Activated CD8-positive, alpha-beta T cell treated with anti-CD3 and anti-CD28 coated beads for 36 hours (primary cell): Measurements from ENCODE around the gene COPS9. TPM values are rescaled to one million over a fixed set of nuclear protein-coding genes. Genes with fewer than 3 reads are reported as not detected.

Experiments
- ATAC-seq: fragments of 200-7000 bp; cut with Tn5 transposase; one replicate; pipeline ENCODE4 v1.10.0; 2021; ENCODE audit warnings: mild to moderate bottlenecking, moderate library complexity
- CTCF ChIA-PET: fragments of 350-600 bp; sonication (Branson Sonifier 250); formaldehyde crosslinking; loops from one replicate; lab custom pipeline; 2021; ENCODE audit warnings: antibody characterized with exemption; lab: Charles Lee
- POLR2A ChIA-PET: fragments of 350-600 bp; sonication (Branson Sonifier 250); formaldehyde crosslinking; loops from one replicate; lab custom pipeline; 2021; ENCODE audit warnings: antibody characterized with exemption; lab: Charles Lee
- DNase-seq: peaks from one replicate; pipeline ENCODE4 v3.0.0-alpha.2; 2020
- H3K27ac Mint-ChIP-seq: one replicate; pipeline ENCODE4 v1.8.0; 2021; ENCODE audit warnings: mild to moderate bottlenecking, mixed read lengths
- H3K27me3 Mint-ChIP-seq: one replicate; pipeline ENCODE4 v1.8.0; 2021; ENCODE audit warnings: mixed read lengths
- H3K36me3 Mint-ChIP-seq: one replicate; pipeline ENCODE4 v1.8.0; 2021; ENCODE audit warnings: low read depth, mixed read lengths
- H3K4me1 Mint-ChIP-seq: one replicate; pipeline ENCODE4 v1.8.0; 2021; ENCODE audit warnings: low read depth, mixed read lengths
- H3K4me3 Mint-ChIP-seq: one replicate; pipeline ENCODE4 v1.8.0; 2021; ENCODE audit warnings: mild to moderate bottlenecking, moderate library complexity, mixed read lengths
- H3K9me3 Mint-ChIP-seq: one replicate; pipeline ENCODE4 v1.8.0; 2021; ENCODE audit warnings: mixed read lengths
- intact Hi-C: fragments of 100-400 bp; cut with micrococcal nuclease; formaldehyde crosslinking; loops from one replicate; pipeline ENCODE4 v1.10.0; 2022
- total RNA-seq, 2 experiments: library from RNA; stranded (reverse); gene quantifications; one replicate each; pipeline ENCODE4 v1.2.3, GENCODE V29; 2021
- TF ChIP-seq, protein P1 (sequence below): fragments of 200-600 bp; IDR thresholded peaks from one replicate; pipeline ENCODE4 v1.8.0; 2022; ENCODE audit warnings: antibody characterized with exemption, mild to moderate bottlenecking

Gene COPS9
- total RNA-seq, 2 experiments from 2014 or later = 107 to 120 TPM

DNA sequence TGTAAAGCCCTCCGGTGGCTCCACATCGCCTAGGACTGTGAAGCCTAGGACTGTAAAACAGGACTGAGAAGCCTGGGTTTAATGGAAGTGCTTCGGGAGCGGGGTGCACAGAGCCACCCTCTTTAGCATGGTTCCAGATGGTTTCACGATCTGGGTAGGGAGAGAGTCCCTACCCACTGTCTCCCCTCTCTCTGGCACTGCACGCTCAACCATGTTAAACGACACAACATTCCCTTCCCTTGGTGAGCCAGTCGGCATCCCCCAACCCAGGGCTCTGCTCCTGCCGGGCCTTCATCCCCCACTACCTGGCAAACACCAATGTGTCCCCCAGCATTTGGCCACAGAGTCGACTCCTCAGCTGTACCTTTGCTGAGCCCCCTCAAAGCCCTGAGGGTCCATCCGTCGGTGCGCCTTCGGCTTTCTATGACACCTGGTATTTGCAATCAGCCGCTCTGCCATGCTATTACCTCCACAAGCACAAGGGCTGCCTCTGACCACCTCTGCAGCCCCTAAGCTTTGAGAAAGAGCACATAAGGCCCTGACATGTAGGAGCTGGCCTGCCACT, 1.1 kb downstream of the COPS9 start:
- Mint-ChIP-seq H3K9me3 (no peaks in the 10 kb centered on the region), H3K36me3 (peaks cover 24% of the 10 kb centered on the region), H3K4me1 (peaks cover 27% of the 10 kb centered on the region), H3K4me3 (peak overlapping the region; percentile 93), H3K27ac (peak overlapping the region; percentile 84), H3K27me3 (no peaks in the 10 kb centered on the region)
- DNase-seq = no peak
- no peak for ATAC-seq
- intact Hi-C loops = no loop called here
- CTCF ChIA-PET = interaction anchor here (0.9 to 1.1 kb wide), 4 partner anchors 9 to 114 kb away, joined by 3 to 4 read pairs (median 3); no protein-coding TSS in a partner anchor
- POLR2A ChIA-PET = interaction anchor here (0.6 kb wide), 1 partner anchor 20 kb away, joined by 3 read pairs; no protein-coding TSS in a partner anchor
- TF ChIP-seq, protein P1, sequence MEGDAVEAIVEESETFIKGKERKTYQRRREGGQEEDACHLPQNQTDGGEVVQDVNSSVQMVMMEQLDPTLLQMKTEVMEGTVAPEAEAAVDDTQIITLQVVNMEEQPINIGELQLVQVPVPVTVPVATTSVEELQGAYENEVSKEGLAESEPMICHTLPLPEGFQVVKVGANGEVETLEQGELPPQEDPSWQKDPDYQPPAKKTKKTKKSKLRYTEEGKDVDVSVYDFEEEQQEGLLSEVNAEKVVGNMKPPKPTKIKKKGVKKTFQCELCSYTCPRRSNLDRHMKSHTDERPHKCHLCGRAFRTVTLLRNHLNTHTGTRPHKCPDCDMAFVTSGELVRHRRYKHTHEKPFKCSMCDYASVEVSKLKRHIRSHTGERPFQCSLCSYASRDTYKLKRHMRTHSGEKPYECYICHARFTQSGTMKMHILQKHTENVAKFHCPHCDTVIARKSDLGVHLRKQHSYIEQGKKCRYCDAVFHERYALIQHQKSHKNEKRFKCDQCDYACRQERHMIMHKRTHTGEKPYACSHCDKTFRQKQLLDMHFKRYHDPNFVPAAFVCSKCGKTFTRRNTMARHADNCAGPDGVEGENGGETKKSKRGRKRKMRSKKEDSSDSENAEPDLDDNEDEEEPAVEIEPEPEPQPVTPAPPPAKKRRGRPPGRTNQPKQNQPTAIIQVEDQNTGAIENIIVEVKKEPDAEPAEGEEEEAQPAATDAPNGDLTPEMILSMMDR = no peak

DNA sequence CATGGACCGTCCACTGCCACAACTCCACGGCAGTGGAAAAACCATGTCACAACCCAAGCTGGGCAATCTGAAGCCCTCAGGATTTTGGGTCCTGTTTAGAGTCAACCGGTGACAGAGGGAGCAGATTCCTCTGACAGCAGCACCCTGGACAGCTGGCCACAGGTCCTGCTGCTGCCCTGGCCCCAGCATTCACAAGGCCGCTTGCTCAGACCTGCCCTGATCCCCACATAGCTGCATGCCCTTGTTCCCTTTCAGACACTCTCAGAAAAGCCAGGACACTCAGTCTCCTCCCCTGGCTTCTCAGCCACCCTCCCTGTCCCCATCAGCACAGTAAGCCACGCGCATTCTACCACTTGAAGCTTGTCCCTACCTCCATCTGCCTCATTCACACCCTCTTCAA, 1.6 kb downstream of the COPS9 start:
- intact Hi-C loops = no loop called here
- POLR2A ChIA-PET = no interaction called here
- no peak for ATAC-seq
- CTCF ChIA-PET = interaction anchor here (1.2 kb wide), 1 partner anchor 9 kb away, joined by 3 read pairs; no protein-coding TSS in a partner anchor
- peak overlapping the region; percentile 93 for H3K4me3 Mint-ChIP-seq
- H3K27me3 Mint-ChIP-seq = no peaks in the 10 kb centered on the region
- no peaks in the 10 kb centered on the region for H3K9me3 Mint-ChIP-seq
- TF ChIP-seq, protein P1 = no peak
- peaks cover 30% of the 10 kb centered on the region for H3K36me3 Mint-ChIP-seq
- peak overlapping the region; percentile 68 for H3K27ac Mint-ChIP-seq
- DNase-seq = no peak
- peaks cover 27% of the 10 kb centered on the region for H3K4me1 Mint-ChIP-seq

GRCh38 chr2:240133401-240133800, 2.7 kb downstream of the COPS9 start:
- Mint-ChIP-seq H3K27ac (no peak overlapping the region), H3K9me3 (no peaks in the 10 kb centered on the region), H3K4me3 (no peak overlapping the region), H3K27me3 (no peaks in the 10 kb centered on the region), H3K4me1 (peaks cover 27% of the 10 kb centered on the region), H3K36me3 (peaks cover 33% of the 10 kb centered on the region)
- ATAC-seq = no peak
- DNase-seq = no peak
- intact Hi-C loops = no loop called here
- TF ChIP-seq, protein P1 = no peak
- CTCF ChIA-PET = interaction anchor here (1.2 to 1.8 kb wide), 2 partner anchors 10 to 72 kb away, joined by 3 to 7 read pairs; no protein-coding TSS in a partner anchor
- POLR2A ChIA-PET = interaction anchor here (0.6 kb wide), 1 partner anchor 40 kb away, joined by 3 read pairs; no protein-coding TSS in a partner anchor

GRCh38 chr2:240132651-240132980, 3.5 kb downstream of the COPS9 start:
- POLR2A ChIA-PET = no interaction called here
- H3K36me3 Mint-ChIP-seq = peaks cover 40% of the 10 kb centered on the region
- TF ChIP-seq, protein P1 = no peak
- peaks cover 27% of the 10 kb centered on the region for H3K4me1 Mint-ChIP-seq
- CTCF ChIA-PET = interaction anchor here (1.8 kb wide), 1 partner anchor 71 kb away, joined by 7 read pairs; no protein-coding TSS in a partner anchor
- DNase-seq (no peak), ATAC-seq (no peak)
- H3K9me3 Mint-ChIP-seq = no peaks in the 10 kb centered on the region
- no peak overlapping the region for H3K27ac Mint-ChIP-seq
- intact Hi-C loops = no loop called here
- no peaks in the 10 kb centered on the region for H3K27me3 Mint-ChIP-seq
- H3K4me3 Mint-ChIP-seq = no peak overlapping the region

DNA sequence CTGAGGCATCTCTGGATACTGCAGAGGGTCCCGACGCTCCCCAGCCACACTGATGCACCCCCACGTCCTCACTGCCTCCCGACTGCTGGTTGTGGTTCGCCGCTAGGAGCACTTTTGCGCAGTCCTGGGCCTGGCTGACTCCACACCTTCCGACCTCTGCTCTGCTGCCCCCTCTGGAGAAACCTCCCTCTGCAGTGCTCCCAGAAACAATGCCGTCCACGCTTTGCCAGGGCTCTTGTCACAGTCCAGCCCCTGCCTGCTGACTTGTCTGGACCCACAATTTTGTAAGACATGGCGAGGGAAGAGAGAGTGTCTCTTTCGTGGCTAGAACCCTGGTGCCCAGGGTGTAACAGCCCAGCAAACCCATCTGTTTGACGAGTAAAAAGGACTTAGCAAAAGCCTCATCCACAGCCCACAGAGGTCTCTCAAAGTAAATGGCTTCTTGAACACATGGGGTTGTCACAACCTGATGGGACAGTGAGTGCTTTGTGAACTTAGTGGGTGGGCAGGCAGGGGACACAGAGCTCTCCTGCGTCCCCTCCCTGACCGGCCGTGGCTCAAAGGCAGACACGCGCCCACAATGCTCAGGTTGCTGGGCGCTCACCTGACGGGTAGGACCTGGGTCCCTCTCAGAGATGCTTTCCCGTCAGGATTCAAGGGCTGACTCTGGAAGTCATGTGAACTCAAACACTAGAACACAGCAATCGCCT, 4.0 kb downstream of the COPS9 start:
- H3K9me3 Mint-ChIP-seq = no peaks in the 10 kb centered on the region
- no peak for DNase-seq
- peaks cover 44% of the 10 kb centered on the region for H3K36me3 Mint-ChIP-seq
- H3K4me3 Mint-ChIP-seq = no peak overlapping the region
- H3K27me3 Mint-ChIP-seq = no peaks in the 10 kb centered on the region
- H3K4me1 Mint-ChIP-seq = peaks cover 24% of the 10 kb centered on the region
- ATAC-seq = no peak
- TF ChIP-seq, protein P1 = no peak
- ChIA-PET CTCF (interaction anchor here (1.8 kb wide), 1 partner anchor 71 kb away, joined by 7 read pairs; no protein-coding TSS in a partner anchor), POLR2A (no interaction called here)
- intact Hi-C loops = no loop called here
- no peak overlapping the region for H3K27ac Mint-ChIP-seq
